H1 (cell line): ENCODE measurements around the gene NDUFB10. TPM values are rescaled to one million over a fixed set of nuclear protein-coding genes. Genes with fewer than 3 reads are reported as not detected.

Experiments used
- RXRA ChIP-seq: IDR thresholded peaks from 2 replicates; pipeline ENCODE4 v1.6.1; 2011; ENCODE audit warnings: low read depth, mild to moderate bottlenecking, low read length, moderate library complexity; ENCODE audit not compliant: insufficient read depth
- SIX5 ChIP-seq: IDR thresholded peaks from 2 replicates; pipeline ENCODE4 v1.6.1; 2011; ENCODE audit warnings: mild to moderate bottlenecking, low read depth, low read length
- polyA plus RNA-seq, 7 experiments: library from polyadenylated mRNA; depleted of rRNA in 3 of 7; stranded (reverse) in 5 of 7; unstranded in 2 of 7; fragments of >200 nt in 5 of 7; fragments of 200-250 nt in 2 of 7; gene quantifications; 1 replicate in 5 of 7; 2 replicates in 1 of 7; 4 replicates in 1 of 7; pipeline versions ENCODE4 v1.2.1 to v1.2.3, GENCODE V29; 2011 to 2013; ENCODE audit warnings: missing spikeins in 2 of 7, mixed read lengths in 2 of 7
- total RNA-seq: library from RNA; stranded (reverse); fragmentation: NEBNext Ultra II Directional; extraction: Animal tissue kit (Norgen Biotek cat#: 25700); gene quantifications from 2 replicates; pipeline ENCODE4 v1.2.1, GENCODE V29; 2021

The NDUFB10 gene
- total and polyA plus RNA-seq, 2 of the 8 experiments (the other 6 are each of a cell fraction or from before 2014, with no cell fraction given), result 183 to 194 TPM

GRCh38 chr16:1945559-1946391 lies 13.6 kb upstream of the NDUFB10 start (continued):
- TF ChIP-seq SIX5 (no peak), RXRA (no peak)
